ENCODE measurements around the gene ARL4A.

The ARL4A gene

DNA sequence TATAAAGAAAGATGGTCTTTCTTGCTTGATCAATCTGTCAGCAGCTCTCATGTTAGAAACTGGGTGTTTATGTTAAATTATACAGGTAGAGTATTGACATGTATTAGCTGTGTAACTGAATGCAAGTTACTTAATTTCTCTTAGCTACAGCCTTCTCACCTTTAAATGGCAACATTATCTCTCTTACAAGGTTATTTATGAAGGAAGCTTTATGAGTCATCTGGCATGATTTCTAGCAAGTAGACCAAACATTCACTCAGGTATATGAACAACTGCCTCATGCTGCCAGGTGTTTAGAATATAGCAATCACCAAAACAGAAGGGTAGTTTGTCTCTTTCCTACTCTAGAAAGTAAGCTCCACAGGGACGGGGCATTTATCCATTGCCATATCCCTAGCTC is 8.5 kb downstream of the ARL4A start:
- DNase-seq (ENCODE audit: low read depth, low spot score) = no peak
- H3K4me3 ChIP-seq (ENCODE audit: low read depth, low read length) = no peak overlapping the region
- TF ChIP-seq, protein P1, sequence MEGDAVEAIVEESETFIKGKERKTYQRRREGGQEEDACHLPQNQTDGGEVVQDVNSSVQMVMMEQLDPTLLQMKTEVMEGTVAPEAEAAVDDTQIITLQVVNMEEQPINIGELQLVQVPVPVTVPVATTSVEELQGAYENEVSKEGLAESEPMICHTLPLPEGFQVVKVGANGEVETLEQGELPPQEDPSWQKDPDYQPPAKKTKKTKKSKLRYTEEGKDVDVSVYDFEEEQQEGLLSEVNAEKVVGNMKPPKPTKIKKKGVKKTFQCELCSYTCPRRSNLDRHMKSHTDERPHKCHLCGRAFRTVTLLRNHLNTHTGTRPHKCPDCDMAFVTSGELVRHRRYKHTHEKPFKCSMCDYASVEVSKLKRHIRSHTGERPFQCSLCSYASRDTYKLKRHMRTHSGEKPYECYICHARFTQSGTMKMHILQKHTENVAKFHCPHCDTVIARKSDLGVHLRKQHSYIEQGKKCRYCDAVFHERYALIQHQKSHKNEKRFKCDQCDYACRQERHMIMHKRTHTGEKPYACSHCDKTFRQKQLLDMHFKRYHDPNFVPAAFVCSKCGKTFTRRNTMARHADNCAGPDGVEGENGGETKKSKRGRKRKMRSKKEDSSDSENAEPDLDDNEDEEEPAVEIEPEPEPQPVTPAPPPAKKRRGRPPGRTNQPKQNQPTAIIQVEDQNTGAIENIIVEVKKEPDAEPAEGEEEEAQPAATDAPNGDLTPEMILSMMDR (IDR thresholded peaks at IDR 0.05; ENCODE audit: insufficient read depth, low read length, missing control alignments) = no peak
- CTCF ChIA-PET = interaction anchor here (1.5 kb wide), 1 partner anchor 9 kb away, joined by 5 read pairs; no protein-coding TSS in a partner anchor
- POLR2A ChIA-PET = interaction anchor here (1.3 kb wide), 1 partner anchor 9 kb away, joined by 4 read pairs; the partner anchor contains the start of gene ARL4A

DNA sequence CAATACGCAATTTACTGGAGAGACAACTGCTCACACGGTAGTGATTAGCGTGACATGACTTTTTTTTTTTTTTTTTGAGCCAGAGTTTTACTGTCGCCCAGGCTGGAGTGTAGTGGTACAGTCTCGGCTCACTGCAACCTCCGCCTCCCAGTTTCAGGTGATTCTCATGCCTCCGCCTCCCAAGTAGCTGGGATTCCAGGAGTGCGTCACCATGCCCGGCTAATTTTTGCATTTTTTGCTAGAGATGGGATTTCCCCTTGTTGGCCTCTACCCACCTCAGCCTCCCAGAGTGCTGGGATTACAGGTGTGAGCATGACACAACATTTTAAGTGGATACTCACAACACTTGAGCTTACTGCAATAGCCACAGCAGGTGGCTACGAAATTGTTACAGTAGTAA is 11.9 kb downstream of the ARL4A start:
- DNase-seq (ENCODE audit: low read depth, low spot score) = no peak
- POLR2A ChIA-PET = no interaction called here
- TF ChIP-seq, protein P1 (IDR thresholded peaks at IDR 0.05; ENCODE audit: insufficient read depth, low read length, missing control alignments) = no peak
- CTCF ChIA-PET = interaction anchor here (1.2 to 1.6 kb wide), 2 partner anchors 9 to 13 kb away, joined by 4 to 5 read pairs; no protein-coding TSS in a partner anchor
- H3K4me3 ChIP-seq (ENCODE audit: low read depth, low read length) = no peak overlapping the region

DNA sequence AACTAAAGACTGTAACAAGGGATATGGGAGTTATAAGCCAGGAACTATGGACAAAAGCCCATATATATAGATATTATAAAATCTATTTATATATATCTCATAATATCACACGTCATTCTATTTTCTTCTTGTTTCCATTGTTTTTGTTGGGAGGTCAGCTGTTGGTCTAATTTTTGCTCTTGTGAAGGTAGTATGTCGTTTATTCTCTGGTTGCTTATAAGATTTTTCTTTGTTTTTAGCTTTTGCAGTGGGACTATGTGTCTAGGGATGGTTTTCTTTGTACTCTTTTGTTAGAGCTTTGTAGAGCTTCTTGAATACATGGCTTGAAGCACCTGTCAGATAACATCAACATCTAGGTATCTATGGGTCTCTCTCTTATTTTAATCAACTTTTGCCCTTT is 14.0 kb downstream of the ARL4A start:
- CTCF ChIA-PET = interaction anchor here (3.6 kb wide), 1 partner anchor 15 kb away, joined by 17 read pairs; the partner anchor contains the start of gene ARL4A
- POLR2A ChIA-PET = no interaction called here

DNA sequence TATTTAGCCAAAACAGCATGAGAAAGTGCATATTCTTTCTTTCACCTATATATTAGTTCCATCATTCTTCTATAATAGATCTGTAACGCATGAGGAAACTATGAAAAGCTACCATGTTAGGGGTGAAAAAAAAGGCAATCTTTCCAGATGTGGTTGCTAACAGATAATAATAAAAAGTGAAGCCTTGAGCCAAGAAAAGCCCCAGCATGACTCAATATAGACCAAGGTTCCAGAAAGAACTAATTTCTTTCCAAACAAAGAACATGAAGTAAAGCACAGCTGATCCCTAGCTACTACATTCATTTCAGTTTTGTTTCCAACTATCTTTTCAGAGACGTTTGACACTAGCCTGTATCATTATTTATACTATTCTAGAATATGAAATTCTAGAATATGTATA is 16.4 kb downstream of the ARL4A start:
- DNase-seq (ENCODE audit: low read depth, low spot score) = no peak
- CTCF ChIA-PET = interaction anchor here (3.6 kb wide), 1 partner anchor 17 kb away, joined by 17 read pairs; the partner anchor contains the start of gene ARL4A
- no peak overlapping the region for H3K4me3 ChIP-seq (ENCODE audit: low read depth, low read length)
- POLR2A ChIA-PET = no interaction called here
- TF ChIP-seq, protein P1 (IDR thresholded peaks at IDR 0.05; ENCODE audit: insufficient read depth, low read length, missing control alignments) = no peak

More for the DNA sequence above, 14.0 kb downstream of the ARL4A start:
- TF ChIP-seq, protein P1 (IDR thresholded peaks at IDR 0.05; ENCODE audit: insufficient read depth, low read length, missing control alignments) = no peak
- H3K4me3 ChIP-seq (ENCODE audit: low read depth, low read length) = no peak overlapping the region
- DNase-seq (ENCODE audit: low read depth, low spot score) = no peak

DNA sequence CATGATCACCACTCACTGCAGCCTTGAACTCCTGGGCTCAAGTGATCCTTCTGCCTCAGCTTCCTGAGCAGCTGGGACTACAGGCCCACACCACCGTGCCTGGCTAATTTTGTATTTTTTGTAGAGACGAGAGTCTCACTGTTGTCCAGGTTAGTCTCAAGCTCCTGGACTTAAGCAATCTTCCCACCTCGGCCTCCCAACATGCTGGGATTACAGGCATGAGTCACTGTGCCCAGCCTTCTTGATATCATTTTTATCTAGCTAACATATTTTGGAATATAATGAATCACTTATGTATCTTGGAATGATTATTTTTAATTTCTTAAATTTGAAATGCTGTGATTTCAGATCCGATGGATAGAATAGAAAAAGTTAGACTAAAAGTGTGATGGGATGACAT is 18.4 kb downstream of the ARL4A start:
- CTCF ChIA-PET = interaction anchor here (1.2 kb wide), 1 partner anchor 19 kb away, joined by 6 read pairs; the partner anchor contains the start of gene ARL4A
- DNase-seq (ENCODE audit: low read depth, low spot score) = no peak
- POLR2A ChIA-PET = no interaction called here
- TF ChIP-seq, protein P1 (IDR thresholded peaks at IDR 0.05; ENCODE audit: insufficient read depth, low read length, missing control alignments) = no peak
- no peak overlapping the region for H3K4me3 ChIP-seq (ENCODE audit: low read depth, low read length)

DNA sequence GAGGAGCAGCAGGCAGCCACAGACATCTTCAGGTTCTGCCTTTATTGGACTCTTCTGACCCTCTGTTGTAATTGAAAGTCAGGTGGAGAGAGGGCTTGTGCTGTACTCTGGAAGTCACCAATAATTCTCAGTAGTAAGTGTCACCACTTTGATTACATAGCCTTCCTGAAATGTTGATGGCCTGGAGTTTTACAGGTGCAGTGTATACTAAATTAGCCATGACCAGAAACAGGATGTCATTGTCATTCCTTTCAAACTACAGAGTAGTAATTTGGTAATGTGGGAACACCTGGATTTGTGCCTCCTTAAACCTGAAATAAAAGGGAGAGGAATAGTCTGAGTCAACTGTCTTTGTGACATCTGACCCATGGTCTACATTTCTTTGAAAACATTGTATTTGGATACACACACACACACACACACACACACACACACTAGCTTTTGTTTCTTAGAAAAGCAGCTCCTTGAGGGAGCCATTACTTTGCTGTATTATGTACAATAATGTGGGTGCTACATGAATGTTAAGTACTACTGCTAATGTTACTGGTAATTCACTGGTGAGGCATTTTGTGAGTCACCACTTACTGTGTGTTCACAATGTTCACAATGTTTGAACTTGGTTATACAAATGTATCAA is 19.6 kb downstream of the ARL4A start:
- no peak for DNase-seq (ENCODE audit: low read depth, low spot score)
- H3K4me3 ChIP-seq (ENCODE audit: low read depth, low read length) = no peak overlapping the region
- ChIA-PET CTCF (interaction anchor here (1.2 kb wide), 1 partner anchor 20 kb away, joined by 6 read pairs; the partner anchor contains the start of gene ARL4A), POLR2A (no interaction called here)
- TF ChIP-seq, protein P1 (IDR thresholded peaks at IDR 0.05; ENCODE audit: insufficient read depth, low read length, missing control alignments) = no peak
